ENCODE measurements around the gene LRRC37A3. TPM values are rescaled to one million over a fixed set of nuclear protein-coding genes. Genes with fewer than 3 reads are reported as not detected.
A peak's percentile ranks its signal among the peaks of the same experiment; 100 is the strongest.
"Not testable (repeated sequence)": the region's sequence is repeated elsewhere in the genome, so short reads cannot be mapped to it uniquely, and the experiment has no call there.

Gene LRRC37A3
- total and polyA plus RNA-seq, 2 of the 13 experiments (the other 11 are each of a cell fraction or from before 2014, with no cell fraction given): 0.62 to 1.1 TPM

DNA sequence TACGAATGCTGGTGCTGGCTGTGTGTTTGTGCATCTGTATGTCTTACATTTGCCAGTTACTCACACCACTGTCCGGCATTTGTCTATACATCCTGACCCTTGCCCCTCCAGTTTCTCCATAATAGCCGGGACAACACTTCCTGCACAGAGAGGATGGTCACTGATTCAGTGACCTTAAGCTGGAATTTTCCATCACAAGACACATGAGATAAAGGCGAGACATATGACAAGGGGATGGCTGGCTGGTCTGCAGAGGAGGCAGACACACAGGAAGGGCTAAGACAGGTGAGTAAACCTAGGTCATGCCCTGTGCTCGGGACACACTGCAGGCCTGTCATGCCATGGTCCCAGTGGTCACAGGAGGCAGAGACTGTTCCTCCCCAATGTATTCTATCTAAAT is 100.4 kb downstream of the LRRC37A3 start (continued):
- TF ChIP-seq PAXIP1 (CRISPR knock-in tag; conservative IDR thresholded peaks at IDR 0.05) (peak; percentile 32), ELF3 (CRISPR knock-in tag; IDR thresholded peaks at IDR 0.05) (peak; percentile 56), KAT8 (CRISPR knock-in tag; IDR thresholded peaks at IDR 0.05) (0 out of 2 replicates have a peak, but pooled peaks have one; percentile 17), EP300 (IDR thresholded peaks at IDR 0.05; ENCODE audit: low read depth in 2 of 2, low read length in 2 of 2) (peak in 1 of 2 experiments; percentile 30; a peak in 1 of 4 replicates), SAP130 (CRISPR knock-in tag; IDR thresholded peaks at IDR 0.05; ENCODE audit: low read depth) (peak; percentile 64), NCOA2 (CRISPR knock-in tag; IDR thresholded peaks at IDR 0.05) (0 out of 2 replicates have a peak, but pooled peaks have one; percentile 19), ZBTB20 (CRISPR knock-in tag; IDR thresholded peaks at IDR 0.05; ENCODE audit: borderline replicate concordance, low read depth) (peak; percentile 81; the same call in 1 of the 2 replicates), RXRA (CRISPR knock-in tag; IDR thresholded peaks at IDR 0.05) (peak; percentile 23; the same call in 1 of the 2 replicates), FOXP4 (CRISPR knock-in tag; IDR thresholded peaks at IDR 0.05) (0 out of 2 replicates have a peak, but pooled peaks have one; percentile 14), FOSL2 (CRISPR knock-in tag; IDR thresholded peaks at IDR 0.05) (peak; percentile 25; the same call in 1 of the 2 replicates), SOX5 (CRISPR knock-in tag; IDR thresholded peaks at IDR 0.05; ENCODE audit: borderline replicate concordance) (peak; percentile 28; the same call in 1 of the 2 replicates), GABPA (CRISPR knock-in tag; IDR thresholded peaks at IDR 0.05; ENCODE audit: low read depth) (peak; percentile 36; the same call in 1 of the 2 replicates), ETV5 (CRISPR knock-in tag; IDR thresholded peaks at IDR 0.05; ENCODE audit: borderline replicate concordance) (peak; percentile 47; the same call in 1 of the 2 replicates), RARA (CRISPR knock-in tag; IDR thresholded peaks at IDR 0.05) (peak; percentile 62), HOXA3 (CRISPR knock-in tag; IDR thresholded peaks at IDR 0.05) (peak; percentile 25; the same call in 1 of the 2 replicates), GATAD2A (CRISPR knock-in tag; IDR thresholded peaks at IDR 0.05) (peak; percentile 35; the same call in 1 of the 2 replicates), PATZ1 (CRISPR knock-in tag; IDR thresholded peaks at IDR 0.05) (0 out of 2 replicates have a peak, but pooled peaks have one; percentile 13), FOXA3 (CRISPR knock-in tag; IDR thresholded peaks at IDR 0.05) (0 out of 2 replicates have a peak, but pooled peaks have one; percentile 36), ZNF331 (CRISPR knock-in tag; IDR thresholded peaks at IDR 0.05) (0 out of 2 replicates have a peak, but pooled peaks have one; percentile 29)
- TF ChIP-seq, protein P1, sequence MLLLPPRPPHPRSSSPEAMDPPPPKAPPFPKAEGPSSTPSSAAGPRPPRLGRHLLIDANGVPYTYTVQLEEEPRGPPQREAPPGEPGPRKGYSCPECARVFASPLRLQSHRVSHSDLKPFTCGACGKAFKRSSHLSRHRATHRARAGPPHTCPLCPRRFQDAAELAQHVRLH (CRISPR knock-in tag; IDR thresholded peaks at IDR 0.05; ENCODE audit: borderline replicate concordance, low read depth): 0 out of 2 replicates have a peak, but pooled peaks have one; percentile 20
- not testable (repeated sequence) for TF ChIP-seq EP300 (CRISPR knock-in tag; IDR thresholded peaks at IDR 0.05; ENCODE audit: borderline replicate concordance); GABPA (IDR thresholded peaks at IDR 0.05; ENCODE audit: low read depth, low read length)
- TF ChIP-seq, protein P2, sequence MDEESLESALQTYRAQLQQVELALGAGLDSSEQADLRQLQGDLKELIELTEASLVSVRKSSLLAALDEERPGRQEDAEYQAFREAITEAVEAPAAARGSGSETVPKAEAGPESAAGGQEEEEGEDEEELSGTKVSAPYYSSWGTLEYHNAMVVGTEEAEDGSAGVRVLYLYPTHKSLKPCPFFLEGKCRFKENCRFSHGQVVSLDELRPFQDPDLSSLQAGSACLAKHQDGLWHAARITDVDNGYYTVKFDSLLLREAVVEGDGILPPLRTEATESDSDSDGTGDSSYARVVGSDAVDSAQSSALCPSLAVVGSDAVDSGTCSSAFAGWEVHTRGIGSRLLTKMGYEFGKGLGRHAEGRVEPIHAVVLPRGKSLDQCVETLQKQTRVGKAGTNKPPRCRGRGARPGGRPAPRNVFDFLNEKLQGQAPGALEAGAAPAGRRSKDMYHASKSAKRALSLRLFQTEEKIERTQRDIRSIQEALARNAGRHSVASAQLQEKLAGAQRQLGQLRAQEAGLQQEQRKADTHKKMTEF (CRISPR knock-in tag; IDR thresholded peaks at IDR 0.05): 0 out of 2 replicates have a peak, but pooled peaks have one; percentile 34

Measured in HepG2 (cell line).